Kidney epithelial cell (primary cell): ENCODE measurements around the gene KCNMA1. TPM values are rescaled to one million over a fixed set of nuclear protein-coding genes. Genes with fewer than 3 reads are reported as not detected.

Experiments
- DNase-seq: peaks from one replicate; pipeline ENCODE4 v3.0.0-alpha.2; 2010; ENCODE audit warnings: low read depth
- H3K27me3 ChIP-seq: 2 replicates; pipeline ENCODE4 v1.6.0; 2011; ENCODE audit warnings: low read length; ENCODE audit not compliant: control insufficient read depth, insufficient read depth
- H3K36me3 ChIP-seq: 2 replicates; pipeline ENCODE4 v1.5.1; 2011; ENCODE audit warnings: low read length; ENCODE audit not compliant: control insufficient read depth, insufficient read depth
- H3K4me3 ChIP-seq: 2 replicates; pipeline ENCODE4 v1.5.1; 2011; ENCODE audit warnings: low read depth, mild to moderate bottlenecking, control low read depth, low read length
- total RNA-seq: library from RNA; depleted of rRNA; stranded (reverse); fragments of >200 nt; gene quantifications from 2 replicates; pipeline ENCODE4 v1.2.3, GENCODE V29; 2015
- TF ChIP-seq, protein P1 (sequence below): IDR thresholded peaks from 2 replicates; pipeline ENCODE4 v1.5.1; 2011; ENCODE audit warnings: mild to moderate bottlenecking, moderate library complexity, low read length, control low read depth, inconsistent platforms; ENCODE audit not compliant: insufficient read depth, poor library complexity, severe bottlenecking

The KCNMA1 gene
- total RNA-seq, 1 donor from 2014 or later, result 18.9 TPM

DNA sequence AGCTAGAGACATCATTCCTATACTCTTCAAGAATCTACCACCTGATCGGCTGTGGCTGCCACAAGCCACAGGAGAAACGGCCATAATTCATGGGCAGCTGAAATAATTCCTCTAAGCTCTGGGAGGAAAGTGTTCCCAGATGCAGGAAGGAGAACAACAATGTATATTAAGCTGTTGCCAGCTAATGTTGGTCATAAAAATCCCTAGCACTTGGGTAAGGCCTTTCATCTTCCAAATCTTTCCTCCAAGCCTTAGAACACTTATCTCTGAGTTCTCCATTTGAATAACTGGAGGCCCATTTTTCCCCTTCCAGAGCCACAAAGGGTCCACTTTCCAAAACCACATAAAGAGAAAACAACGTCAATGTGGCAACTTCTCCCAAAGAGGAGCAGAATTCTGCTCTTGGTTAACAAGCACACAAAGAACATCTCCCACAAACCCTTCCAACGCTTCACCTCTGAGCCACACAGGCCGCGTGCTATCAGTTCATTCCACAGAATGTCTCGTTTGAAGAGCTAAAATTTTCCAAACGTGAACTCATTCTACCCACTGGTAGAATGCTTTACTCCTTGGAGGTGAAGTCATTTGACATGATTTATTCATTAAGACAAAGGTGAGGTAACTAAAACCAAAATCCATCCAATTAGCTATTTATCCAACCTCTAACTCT is 11.2 kb downstream of the KCNMA1 start:
- DNase-seq, result no peak
- TF ChIP-seq, protein P1, sequence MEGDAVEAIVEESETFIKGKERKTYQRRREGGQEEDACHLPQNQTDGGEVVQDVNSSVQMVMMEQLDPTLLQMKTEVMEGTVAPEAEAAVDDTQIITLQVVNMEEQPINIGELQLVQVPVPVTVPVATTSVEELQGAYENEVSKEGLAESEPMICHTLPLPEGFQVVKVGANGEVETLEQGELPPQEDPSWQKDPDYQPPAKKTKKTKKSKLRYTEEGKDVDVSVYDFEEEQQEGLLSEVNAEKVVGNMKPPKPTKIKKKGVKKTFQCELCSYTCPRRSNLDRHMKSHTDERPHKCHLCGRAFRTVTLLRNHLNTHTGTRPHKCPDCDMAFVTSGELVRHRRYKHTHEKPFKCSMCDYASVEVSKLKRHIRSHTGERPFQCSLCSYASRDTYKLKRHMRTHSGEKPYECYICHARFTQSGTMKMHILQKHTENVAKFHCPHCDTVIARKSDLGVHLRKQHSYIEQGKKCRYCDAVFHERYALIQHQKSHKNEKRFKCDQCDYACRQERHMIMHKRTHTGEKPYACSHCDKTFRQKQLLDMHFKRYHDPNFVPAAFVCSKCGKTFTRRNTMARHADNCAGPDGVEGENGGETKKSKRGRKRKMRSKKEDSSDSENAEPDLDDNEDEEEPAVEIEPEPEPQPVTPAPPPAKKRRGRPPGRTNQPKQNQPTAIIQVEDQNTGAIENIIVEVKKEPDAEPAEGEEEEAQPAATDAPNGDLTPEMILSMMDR, result no peak
- H3K27me3 ChIP-seq, result no peaks in the 10 kb centered on the region
- H3K36me3 ChIP-seq, result no peaks in the 10 kb centered on the region
- no peak overlapping the region for H3K4me3 ChIP-seq

DNA sequence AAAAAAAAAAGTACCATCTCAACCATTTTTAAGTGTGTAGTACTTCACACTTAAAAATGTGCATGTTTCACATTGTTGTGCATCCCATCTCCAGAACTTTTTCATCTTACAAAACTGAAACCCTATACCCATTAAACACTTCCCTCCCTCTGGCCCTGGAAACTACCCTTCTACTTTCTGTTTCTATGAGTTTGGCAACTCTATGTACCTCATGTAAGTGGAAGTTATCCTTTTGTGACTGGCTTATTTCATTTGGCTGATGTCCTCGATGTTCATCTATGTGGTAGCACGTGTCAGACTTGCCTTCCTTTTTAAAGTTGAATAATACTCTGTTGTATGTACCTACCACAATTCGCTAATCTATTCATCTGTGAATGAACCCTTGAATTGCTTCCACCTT is 12.2 kb downstream of the KCNMA1 start:
- H3K27me3 ChIP-seq, result no peaks in the 10 kb centered on the region
- TF ChIP-seq, protein P1, result no peak
- DNase-seq, result no peak
- H3K4me3 ChIP-seq, result no peak overlapping the region
- H3K36me3 ChIP-seq, result no peaks in the 10 kb centered on the region

DNA sequence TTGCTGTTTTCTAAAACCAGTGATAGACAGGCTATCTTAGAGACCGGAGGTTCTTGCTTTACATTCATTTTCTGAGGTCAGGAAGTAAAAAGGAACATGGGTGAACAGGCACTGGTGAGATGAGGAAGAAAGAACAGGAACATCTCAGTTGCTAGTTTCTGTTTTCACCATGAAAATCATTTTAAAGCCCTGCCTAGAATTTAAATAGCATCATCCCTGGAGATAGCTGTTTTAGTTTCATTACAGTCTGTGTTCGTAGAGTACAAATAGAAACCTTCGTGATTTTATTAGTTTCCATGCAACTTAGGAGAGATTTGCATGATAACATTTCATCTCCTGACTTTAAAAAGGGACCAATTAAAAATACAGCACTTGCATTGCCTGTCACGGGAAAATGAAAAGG is 14.7 kb downstream of the KCNMA1 start:
- no peak overlapping the region for H3K4me3 ChIP-seq
- H3K27me3 ChIP-seq, result no peaks in the 10 kb centered on the region
- no peaks in the 10 kb centered on the region for H3K36me3 ChIP-seq
- no peak for DNase-seq
- TF ChIP-seq, protein P1, result no peak

DNA sequence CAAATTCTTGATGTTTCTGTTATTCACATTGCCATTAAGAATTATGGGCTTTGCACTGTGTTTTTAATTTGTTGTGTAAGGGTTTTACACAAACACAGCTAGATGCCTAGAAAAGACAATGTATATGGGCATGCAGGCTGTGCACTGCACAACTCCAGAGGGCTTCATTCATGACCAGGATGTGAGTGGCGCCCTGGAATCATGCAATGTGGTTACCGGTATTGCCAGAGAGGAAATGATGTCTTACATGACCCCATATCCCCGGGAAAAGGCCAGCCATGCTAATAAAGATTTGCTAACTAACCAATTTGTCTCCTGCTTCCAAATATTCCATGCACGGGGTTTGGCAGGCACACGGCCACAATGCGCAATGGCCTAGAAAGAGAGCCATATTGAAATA is 16.9 kb downstream of the KCNMA1 start:
- H3K4me3 ChIP-seq, result no peak overlapping the region
- no peaks in the 10 kb centered on the region for H3K36me3 ChIP-seq
- H3K27me3 ChIP-seq, result no peaks in the 10 kb centered on the region
- DNase-seq, result no peak
- TF ChIP-seq, protein P1, result no peak

DNA sequence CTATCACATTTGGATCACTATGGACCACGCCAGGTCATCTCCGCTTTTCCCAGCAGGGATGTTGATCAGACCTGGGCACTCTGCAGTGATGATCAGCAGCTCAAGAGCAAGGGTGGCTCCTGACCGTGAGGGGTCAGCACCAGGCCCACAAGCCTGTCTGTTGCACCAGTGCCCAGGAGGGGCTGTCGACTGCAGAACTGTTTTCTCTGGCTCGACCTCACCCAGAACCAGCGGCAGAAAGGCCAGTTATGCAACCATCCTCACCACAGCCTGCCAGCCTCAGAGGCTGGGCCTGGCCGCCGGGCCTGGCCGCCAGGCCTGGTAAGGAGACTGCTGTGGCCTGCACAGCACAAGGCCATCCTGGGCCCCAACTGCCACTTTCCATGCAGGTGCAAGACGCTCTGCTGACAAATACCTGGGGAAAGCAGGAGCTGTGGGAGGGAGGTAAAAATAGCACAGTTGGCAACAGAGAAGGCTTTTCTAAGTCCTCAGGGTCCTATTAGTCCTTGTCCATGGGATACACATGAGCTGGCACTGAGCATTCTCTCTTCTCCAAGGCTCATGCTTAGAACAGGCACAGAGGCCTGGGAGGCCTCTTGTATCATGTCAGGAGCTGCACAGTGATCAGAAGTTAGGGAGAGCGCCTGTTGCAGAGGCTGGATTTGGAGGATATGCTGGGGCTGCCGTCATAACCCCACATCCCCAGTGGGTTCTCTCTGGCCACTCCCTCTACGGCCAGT is 17.5 kb downstream of the KCNMA1 start:
- TF ChIP-seq, protein P1, result no peak
- no peaks in the 10 kb centered on the region for H3K27me3 ChIP-seq
- DNase-seq, result no peak
- H3K4me3 ChIP-seq, result no peak overlapping the region
- H3K36me3 ChIP-seq, result no peaks in the 10 kb centered on the region
